RWPE1 (cell line): ENCODE results near the gene OR14A16.

ENCODE experiments used
- CTCF ChIA-PET: fragments of 350-600 bp; sonication (Branson Sonifier 250); formaldehyde crosslinking; extraction: SDS; loops from one replicate; lab custom pipeline; 2021; lab: Yijun Ruan, JAX
- POLR2A ChIA-PET: fragments of 400-600 bp; formaldehyde crosslinking; extraction: SDS; loops from one replicate; lab custom pipeline; 2020; ENCODE audit warnings: antibody characterized with exemption; ENCODE audit not compliant: low non-redundant PET; lab: Yijun Ruan, JAX
- DNase-seq: peaks from one replicate; pipeline ENCODE4 v3.0.0; 2012; ENCODE audit warnings: low spot score
- H3K27ac ChIP-seq: fragments of 450-650 bp; 2 replicates; pipeline ENCODE4 v1.5.1; 2017
- TF ChIP-seq, protein P1 (sequence below): fragments of 450-650 bp; conservative IDR thresholded peaks from 2 replicates; pipeline ENCODE4 v1.5.1; 2017; ENCODE audit warnings: low read depth, mild to moderate bottlenecking

Gene OR14A16, protein sequence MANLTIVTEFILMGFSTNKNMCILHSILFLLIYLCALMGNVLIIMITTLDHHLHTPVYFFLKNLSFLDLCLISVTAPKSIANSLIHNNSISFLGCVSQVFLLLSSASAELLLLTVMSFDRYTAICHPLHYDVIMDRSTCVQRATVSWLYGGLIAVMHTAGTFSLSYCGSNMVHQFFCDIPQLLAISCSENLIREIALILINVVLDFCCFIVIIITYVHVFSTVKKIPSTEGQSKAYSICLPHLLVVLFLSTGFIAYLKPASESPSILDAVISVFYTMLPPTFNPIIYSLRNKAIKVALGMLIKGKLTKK

DNA sequence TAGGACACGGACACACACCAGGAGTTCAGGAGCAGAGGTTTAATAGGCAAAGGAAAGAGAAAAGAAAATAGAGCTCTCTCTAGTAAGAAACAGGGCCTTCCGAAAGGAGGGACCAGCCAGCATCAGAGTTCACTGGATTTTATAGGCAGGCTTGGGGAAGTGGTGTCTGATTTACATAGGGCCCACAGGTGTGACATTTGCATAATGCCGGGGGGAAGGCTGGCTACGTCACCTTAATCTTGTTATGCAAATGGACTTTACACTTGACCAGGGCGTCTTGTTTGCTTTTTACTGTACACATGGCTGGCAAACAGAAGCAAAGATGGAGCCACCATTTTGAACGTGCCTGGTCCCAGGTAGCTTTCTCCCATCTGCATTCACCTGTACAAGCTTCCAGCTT lies at the start of gene OR14A16:
OR14A16 (minus strand) TSS at position 97 of the 400 bp plus-strand sequence. CDS start 8,390 bp downstream, outside the sequence.
- CTCF ChIA-PET: no interaction called here
- TF ChIP-seq, protein P1, sequence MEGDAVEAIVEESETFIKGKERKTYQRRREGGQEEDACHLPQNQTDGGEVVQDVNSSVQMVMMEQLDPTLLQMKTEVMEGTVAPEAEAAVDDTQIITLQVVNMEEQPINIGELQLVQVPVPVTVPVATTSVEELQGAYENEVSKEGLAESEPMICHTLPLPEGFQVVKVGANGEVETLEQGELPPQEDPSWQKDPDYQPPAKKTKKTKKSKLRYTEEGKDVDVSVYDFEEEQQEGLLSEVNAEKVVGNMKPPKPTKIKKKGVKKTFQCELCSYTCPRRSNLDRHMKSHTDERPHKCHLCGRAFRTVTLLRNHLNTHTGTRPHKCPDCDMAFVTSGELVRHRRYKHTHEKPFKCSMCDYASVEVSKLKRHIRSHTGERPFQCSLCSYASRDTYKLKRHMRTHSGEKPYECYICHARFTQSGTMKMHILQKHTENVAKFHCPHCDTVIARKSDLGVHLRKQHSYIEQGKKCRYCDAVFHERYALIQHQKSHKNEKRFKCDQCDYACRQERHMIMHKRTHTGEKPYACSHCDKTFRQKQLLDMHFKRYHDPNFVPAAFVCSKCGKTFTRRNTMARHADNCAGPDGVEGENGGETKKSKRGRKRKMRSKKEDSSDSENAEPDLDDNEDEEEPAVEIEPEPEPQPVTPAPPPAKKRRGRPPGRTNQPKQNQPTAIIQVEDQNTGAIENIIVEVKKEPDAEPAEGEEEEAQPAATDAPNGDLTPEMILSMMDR: no peak
- H3K27ac ChIP-seq: no peak within 1 kb of the TSS
- POLR2A ChIA-PET: no interaction called here
- DNase-seq: no peak

DNA sequence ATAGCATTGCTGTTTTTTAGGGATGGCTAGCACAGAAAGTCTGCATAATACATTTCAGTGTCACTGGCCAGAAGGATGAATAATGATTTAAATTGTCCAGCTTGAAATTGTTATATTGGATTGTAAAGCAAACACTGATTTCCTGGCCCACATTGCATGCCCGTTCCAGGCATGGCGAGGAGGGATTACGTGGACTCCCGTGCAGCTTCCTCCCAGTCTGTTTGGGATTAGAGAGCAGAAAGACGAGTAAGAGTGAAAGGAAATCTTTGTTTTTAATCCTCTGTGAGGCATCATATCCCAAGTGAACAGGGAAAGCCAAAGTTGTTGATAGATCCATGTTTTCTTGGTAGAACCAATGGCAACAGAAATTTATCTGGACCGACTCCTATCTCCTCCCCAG lies 41.5 kb upstream of the OR14A16 start:
- TF ChIP-seq, protein P1: no peak
- CTCF ChIA-PET: no interaction called here
- POLR2A ChIA-PET: no interaction called here
- H3K27ac ChIP-seq: no peak overlapping the region
- DNase-seq: no peak

DNA sequence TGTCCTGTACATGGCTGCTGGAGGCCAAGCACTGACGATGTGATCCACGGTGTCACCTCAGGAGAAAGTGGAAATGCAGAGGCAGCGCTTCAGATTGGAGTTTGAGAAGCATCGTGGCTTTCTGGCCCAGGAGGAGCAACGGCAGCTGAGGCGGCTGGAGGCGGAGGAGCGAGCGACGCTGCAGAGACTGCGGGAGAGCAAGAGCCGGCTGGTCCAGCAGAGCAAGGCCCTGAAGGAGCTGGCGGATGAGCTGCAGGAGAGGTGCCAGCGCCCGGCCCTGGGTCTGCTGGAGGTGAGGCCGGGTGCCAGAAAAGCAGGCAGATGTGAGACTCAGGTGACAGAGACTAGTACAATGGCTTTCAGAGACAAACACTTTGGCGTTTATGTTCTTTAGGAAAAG lies 40.7 kb upstream of the OR14A16 start:
- ChIA-PET CTCF (no interaction called here), POLR2A (no interaction called here)
- DNase-seq: no peak
- no peak overlapping the region for H3K27ac ChIP-seq
- TF ChIP-seq, protein P1: no peak

DNA sequence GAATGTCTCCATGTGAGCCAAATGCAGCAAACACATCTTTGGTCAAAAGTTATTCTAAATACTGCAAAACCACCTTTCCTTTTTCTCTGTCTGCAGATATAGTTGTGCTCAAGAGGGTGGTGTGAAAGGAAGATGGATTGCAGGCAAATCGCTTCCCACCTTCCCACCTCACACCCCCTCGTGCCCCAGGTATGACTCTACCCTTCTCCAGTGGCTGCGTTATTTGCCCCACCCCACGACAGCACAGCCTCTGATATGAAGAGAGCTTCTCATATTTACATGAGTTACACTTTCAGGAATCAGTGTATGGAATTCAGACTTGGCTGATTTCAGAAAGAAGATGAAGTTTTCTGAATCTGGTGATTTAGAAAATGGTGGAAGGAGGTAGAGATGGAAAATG lies 38.8 kb upstream of the OR14A16 start:
- POLR2A ChIA-PET: no interaction called here
- TF ChIP-seq, protein P1: no peak
- CTCF ChIA-PET: no interaction called here
- H3K27ac ChIP-seq: no peak overlapping the region
- DNase-seq: no peak

DNA sequence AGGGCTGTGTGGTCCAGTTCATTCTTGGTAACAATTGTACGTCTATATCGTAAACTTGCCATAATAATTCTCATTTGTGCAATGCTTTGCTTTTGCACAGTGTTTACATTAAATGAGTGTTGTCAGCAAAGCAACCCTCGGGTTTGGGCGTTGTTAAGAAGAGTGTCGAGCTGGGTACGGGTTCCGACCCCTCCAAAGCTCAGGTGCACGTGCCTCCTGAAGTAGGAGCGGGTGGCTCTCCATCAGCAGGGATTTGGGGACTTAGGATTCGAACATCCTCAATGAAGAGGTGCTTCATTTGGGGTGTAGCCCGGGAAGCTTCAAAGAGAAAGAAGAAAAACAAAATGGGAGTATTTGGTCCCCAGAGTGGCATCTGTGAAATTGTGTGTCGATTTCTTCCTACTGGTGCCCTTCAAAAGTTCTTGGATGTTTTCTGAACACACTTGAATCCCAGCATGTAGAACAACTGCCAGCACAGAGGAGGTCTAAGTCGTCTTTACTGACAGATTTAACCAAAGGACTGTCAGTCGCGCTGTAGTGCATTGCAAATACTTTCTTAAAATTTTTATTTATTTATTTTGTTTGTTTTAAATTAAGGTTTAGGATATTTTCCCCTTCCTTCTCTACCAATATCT lies 34.2 kb upstream of the OR14A16 start:
- CTCF ChIA-PET: no interaction called here
- POLR2A ChIA-PET: interaction anchor here (0.7 kb wide), 1 partner anchor 28 kb away, joined by 3 read pairs; no protein-coding TSS in a partner anchor
- TF ChIP-seq, protein P1: no peak
- DNase-seq: no peak
- H3K27ac ChIP-seq: peak overlapping the region; percentile 71; the same call in 1 of the 2 replicates

DNA sequence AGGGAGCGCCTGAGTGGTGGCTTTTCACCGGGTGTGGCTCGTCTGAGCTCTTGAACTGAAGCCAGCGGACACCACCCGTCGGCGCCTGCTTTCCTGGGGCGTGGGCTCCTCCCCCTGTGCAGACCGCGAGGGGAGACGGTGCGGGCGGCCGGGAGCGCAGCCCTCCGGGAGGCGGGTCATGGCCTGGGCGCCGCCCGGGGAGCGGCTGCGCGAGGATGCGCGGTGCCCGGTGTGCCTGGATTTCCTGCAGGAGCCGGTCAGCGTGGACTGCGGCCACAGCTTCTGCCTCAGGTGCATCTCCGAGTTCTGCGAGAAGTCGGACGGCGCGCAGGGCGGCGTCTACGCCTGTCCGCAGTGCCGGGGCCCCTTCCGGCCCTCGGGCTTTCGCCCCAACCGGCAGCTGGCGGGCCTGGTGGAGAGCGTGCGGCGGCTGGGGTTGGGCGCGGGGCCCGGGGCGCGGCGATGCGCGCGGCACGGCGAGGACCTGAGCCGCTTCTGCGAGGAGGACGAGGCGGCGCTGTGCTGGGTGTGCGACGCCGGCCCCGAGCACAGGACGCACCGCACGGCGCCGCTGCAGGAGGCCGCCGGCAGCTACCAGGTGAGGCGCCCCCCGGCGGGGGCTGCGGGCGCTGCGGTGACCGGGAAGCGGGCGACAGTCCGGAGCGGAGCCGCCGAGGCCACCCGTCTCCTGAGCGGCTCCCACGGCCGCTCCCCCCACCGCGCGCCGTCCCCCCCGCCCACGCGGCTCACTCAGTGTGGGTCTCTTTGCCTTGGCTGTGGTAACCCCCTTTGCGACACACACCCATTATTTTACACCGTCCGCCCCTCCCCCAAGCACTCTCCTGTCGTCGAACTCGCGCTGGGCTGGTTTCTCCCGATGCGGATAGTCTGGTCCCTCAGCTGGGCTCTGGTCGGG lies 33.4 kb upstream of the OR14A16 start, which contains the start of gene TRIM58:
TRIM58 (plus strand) TSS at position 119 of the 916 bp plus-strand sequence; CDS start at position 179, 60 bp downstream.
- TF ChIP-seq, protein P1: peak; percentile 39
- ChIA-PET CTCF (interaction anchor here (0.6 to 0.8 kb wide), 6 partner anchors 60 to 1058 kb away, joined by 3 to 4 read pairs (median 4); no protein-coding TSS in a partner anchor), POLR2A (interaction anchor here (0.7 kb wide), 2 partner anchors 29 to 738 kb away, joined by 3 read pairs; no protein-coding TSS in a partner anchor)
- H3K27ac ChIP-seq: peak within 1 kb of the TSS; percentile 71
- peak; percentile 39 for DNase-seq
